DMS53 treated with DMSO at 0.1 percent for 48 hours (cell line): ENCODE measurements around the gene CAVIN3.

ENCODE experiments used
- DNase-seq: peaks from one replicate; lab custom pipeline; 2025; ENCODE audit not compliant: unreplicated experiment; lab: John Stamatoyannopoulos, UW

Gene CAVIN3, protein sequence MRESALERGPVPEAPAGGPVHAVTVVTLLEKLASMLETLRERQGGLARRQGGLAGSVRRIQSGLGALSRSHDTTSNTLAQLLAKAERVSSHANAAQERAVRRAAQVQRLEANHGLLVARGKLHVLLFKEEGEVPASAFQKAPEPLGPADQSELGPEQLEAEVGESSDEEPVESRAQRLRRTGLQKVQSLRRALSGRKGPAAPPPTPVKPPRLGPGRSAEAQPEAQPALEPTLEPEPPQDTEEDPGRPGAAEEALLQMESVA

DNA sequence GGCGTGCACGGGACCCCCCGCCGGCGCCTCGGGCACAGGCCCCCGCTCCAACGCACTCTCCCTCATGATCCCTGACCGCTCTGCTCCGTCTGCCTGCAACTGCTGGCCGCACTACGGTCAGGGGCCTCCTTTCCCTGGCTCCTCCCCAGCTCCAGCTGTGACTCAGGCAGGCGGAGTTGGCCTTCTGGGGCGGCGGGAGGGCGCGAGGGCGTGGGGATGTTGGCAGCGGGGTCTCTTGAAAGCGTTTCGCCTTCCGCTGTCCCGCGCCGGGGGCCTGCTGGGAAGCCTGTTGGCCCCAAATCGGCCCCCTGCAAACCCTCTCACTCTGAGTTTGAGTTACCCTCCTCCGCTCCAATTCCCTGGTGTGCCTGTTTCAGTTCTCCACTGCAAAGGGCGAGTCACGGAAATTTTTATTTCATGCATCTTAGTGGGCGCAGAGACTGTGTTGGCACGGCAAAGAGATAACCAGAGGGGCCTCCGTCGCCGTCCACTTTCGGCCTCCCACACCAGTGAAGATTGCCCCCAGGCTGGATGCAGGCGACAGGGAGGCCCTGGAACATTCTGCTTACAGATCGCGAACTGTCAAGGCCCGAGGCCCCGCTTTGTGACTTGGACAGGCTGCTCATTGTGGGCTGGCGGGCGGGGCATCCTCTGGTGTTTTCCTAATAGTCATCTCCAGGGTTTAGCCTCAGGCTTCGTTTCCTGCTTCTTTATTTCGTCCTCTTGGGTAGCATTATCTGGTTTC lies at the start of gene CAVIN3:
TSS of gene CAVIN3 (minus strand) at position 91 of the 745 bp plus-strand sequence. CDS start at position 66, 25 bp downstream.
- DNase-seq: peak; percentile 62

DNA sequence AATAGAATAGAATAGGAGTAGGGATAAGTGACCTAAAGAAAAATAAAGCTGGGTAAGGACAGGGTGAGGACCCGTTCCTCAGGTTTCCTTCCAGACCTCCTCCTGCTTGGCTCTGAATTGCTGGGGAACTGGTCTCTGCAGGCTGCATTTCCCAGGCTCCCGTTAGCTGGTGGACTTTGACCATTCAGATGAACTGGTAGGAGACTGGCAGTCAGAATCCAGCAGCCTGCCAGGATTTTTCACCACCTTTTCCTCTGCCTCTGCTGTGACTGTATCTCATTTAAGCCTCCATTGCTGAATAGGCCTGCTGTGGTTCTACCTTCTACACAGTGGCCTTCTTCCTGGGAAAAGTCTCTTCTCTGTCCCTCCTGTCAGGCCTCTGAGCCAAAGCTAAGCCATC lies 45.4 kb upstream of the CAVIN3 start:
- DNase-seq: peak; percentile 50

DNA sequence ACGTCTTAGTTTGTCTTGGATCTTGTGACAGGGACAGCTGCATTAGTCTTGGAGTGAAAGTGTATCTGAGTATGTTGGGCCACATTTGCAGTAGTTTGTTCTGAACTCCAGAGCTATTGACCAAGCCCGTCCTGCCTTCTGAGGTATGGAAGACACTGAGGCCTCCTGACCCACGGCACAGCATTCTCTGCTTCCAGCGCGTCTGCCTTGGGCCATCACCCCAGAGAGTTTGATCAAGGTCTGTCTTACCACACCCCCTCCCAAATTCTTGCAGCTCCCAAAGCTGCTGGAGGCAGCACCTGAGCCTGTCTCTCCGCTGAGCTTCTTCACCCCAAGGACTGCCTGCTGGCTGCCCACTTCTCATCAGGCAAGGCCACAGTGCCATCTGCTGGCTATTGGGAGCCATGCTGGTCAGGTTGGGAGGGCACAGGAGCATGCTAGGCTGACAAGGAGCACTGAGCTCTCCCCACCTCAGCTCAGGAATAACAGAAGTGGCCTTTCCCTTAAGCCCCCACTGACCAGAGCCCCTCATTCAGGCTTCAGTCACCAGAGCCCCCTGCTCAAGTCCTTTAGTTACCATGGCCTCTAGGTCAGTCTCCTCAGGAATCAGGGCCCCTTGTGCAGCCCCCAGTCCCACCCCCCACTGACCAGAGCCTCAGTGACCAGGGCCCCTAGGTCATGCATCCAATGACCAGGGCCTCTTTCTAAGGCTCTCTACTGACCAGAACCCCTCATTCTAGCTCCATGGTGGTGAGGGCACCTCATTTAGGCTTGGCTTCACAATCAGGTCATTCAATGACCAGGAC lies 42.8 kb upstream of the CAVIN3 start:
- DNase-seq: peak; percentile 91

DNA sequence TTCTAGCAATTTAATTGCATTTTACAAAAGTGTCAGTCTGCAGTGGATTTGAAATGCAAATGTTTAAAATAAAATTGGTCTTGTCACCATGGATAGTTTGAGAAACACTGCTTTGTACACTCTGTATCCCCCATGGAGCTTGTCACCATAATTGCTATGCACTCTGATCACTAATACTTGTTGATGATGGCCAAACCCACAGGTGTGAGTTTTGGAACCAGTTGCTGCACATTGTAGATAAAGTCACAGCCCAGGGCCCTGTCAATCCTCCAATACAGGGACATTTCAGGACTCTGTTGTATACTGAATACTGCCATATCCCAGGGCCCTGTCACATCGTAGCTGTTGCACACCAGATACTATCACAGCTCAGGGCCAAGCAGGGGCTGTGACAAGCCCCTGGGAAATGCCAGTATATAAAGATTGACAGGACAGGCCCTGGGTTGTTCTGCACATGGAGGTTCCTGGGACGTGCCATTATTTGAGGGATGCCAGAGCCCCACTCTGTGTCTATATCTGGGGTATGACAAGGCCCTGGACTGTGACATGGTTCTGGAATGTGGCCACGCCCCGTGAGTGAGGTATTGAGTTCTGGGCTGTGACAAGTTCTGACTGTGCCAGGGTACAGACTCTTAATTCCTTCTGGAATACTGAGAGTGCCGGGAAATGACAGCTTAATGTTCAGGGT lies 42.0 kb upstream of the CAVIN3 start:
- DNase-seq: no peak

DNA sequence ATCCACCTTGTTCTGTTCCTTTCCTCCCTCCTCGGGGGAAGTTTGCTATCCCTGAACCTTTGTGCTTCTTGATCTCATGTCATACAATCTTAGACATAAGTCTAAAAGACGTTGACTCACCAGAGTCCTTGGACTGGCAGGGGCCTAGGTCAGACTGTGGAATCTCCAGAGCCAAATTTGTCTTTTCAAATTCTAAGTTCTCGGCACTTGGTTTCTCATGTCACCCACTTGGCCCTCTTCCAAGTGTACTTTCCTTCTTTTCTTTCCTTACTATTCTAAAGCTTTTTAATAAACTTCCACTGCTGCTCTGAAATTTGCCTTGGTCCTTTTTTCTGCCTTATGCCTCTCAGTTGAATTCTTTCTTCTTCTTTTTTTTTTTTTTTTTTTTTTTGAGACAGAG lies 39.9 kb upstream of the CAVIN3 start:
- no peak for DNase-seq

DNA sequence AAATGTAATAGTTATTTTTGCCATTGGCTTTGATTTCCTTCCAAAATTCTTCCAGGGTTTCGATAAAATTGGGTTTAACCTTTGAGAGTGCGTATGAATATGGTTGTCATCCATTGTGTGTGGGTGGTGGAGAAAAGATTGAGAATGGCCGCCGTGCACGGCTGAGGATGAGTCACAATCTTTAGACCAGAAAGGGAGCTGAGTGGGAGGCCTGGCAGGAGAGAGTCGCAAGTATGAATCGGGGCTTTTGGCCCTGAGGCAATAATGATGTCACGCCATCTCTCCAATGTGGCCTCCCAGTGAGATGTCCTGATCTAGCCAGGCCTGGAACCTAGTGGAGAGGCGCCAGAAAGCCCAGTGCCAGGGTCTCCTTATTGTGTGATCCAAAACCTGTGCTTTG lies 36.9 kb upstream of the CAVIN3 start:
- no peak for DNase-seq

DNA sequence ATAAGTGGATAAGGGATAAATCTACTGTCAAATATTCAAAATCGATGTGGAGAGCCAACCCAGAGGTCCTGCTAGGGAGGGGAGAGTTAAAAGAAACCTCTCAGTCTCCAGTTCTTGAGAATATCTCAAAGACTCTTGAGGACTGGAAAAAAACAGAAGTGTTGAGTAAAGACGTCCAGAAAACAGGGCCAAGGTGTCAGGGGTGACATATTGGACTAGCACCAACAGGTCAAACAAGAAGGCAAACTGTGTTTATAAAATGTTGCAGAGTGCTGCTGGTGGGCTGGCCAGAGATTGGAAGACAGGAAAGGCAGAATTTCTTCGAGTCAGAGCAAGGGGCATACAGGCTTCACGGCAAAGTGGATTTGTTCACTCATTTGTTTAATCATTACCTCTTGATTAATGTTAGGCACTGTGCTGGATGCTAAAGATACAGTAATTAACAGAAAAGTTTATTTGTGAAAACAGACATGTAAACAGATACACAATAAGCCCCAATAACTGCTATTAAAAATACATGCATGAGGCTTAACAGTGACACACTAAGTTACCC lies 36.3 kb upstream of the CAVIN3 start:
- no peak for DNase-seq

DNA sequence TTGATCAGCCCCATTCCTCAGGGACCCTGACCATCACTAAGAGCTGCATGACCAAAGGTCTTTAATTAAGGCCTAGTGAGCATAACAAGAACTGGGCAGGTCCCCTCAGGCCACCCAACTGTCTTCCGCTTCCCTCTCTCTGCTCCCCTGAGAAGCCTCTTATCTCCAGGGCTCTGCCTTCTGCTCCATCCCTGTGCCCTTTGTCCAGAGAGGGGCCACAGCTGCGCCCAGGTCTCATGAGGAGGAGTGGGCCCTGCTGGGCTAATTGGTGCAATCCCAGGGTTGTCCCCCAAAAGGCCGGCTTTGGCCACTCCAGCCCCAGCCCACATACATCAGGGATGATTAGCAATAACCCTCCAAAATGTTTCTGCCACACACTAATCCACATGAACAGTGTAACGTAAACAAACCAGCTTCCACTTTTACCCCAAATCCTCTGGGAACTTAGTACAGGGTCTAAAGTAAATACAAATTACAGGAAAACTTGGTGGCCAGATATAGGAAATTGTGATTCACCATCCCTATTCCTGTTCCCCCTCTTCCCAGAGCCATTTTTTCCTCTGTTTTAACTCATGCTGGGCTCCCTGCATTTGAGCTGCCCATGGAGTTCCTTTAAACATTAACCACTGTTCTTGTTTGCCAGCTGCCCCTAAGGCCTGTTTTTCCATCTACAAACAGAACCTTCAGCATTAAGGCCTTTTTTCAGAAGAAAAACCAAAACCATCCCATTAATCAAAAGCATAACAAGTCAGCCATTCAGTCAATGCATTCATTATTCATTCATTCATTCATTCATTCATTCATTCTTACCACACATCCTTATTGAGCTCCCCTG lies 34.6 kb upstream of the CAVIN3 start:
- peak; percentile 11 for DNase-seq

DNA sequence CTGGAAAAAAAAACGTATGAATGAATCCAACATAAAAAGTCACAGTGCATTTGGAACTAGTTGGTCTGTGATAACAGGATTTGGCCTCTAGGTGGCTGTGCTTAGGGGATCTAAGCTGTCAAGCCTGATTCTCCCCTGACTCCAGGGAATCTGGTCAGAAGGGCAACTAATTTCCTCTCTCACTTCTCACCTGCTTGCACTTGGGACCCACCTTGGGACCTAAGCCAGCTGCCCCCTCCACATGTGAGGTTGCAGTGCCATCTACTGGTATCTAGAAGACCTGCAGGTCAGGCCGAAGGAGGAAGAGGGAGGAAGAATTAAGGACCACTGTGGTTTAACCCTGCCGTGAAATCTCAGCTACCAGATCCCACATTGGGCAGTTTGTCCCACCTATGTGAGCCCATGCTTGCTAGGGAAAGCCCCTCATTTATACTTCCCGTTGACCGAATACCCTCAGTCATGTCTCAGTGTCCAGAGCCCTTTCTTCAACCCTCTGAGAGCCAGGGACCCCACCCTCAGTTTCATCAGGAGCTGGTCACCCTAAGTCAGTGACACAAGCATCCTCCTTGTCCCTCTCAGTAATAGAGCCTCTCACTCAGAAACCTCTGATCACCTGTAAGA lies 33.2 kb upstream of the CAVIN3 start:
- peak; percentile 96 for DNase-seq

DNA sequence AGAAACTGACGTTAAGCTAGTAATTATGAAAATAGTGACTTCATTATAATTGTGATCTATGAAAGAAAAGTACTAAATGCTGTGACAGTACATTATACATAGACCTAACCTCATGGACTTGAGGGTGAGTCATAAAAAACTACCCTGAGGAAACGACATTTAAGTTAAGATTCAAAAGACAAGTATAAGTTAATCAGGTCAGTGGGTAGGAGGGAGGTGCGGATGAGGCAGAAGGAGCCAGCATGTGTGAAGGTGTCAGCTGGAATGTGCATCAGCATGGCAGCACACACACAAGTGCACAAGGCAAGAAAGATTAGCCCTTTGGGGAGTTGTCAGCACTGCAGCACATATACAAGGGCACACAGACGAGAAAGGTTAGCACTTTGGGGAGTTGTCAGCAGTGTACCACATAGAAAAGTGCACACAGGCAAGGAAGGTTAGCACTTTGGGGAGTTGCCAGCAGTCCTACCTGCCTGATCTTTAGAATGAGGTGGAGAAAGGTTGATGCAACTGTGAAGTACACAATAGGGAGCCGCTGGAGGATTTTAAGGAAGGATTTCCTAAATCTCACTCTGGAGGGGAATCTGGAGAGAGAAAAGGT lies 31.6 kb upstream of the CAVIN3 start:
- no peak for DNase-seq

DNA sequence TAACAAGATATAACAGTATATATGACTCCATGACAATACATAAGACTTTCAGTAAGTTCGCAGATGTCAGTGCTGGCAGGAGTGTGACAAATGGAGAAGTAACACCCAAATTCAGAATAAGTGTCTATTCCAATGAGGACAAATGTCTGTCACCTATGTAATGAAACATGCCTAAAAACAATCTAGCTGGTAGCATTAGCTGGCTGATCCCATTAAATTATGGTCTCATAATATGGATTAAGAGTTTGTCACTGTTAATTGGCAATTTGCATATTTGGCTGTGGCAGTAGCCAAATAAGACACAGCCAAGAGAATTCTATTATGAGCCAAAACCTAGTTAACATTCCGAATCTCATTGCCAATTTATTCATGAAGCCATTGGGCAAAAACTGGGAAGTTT lies 30.2 kb upstream of the CAVIN3 start:
- no peak for DNase-seq

DNA sequence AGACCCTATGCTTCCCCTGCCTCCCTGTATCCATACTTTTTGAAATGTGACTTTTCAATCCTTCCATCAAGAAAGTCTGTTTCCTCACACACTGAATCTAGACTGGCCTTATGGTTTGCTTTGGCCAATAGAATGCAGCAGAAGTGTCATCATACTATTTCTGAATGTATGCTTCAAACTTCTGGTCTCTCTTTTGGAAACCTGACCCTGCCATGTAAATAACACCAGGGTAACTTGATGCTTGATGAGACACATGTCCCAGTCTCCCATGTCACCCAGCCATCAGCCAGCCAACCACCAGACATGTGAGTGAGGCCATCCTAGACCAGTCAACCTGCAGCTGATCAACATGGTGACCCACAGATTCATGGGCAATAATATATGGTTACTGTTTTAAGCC lies 29.7 kb upstream of the CAVIN3 start:
- DNase-seq: peak; percentile 55

DNA sequence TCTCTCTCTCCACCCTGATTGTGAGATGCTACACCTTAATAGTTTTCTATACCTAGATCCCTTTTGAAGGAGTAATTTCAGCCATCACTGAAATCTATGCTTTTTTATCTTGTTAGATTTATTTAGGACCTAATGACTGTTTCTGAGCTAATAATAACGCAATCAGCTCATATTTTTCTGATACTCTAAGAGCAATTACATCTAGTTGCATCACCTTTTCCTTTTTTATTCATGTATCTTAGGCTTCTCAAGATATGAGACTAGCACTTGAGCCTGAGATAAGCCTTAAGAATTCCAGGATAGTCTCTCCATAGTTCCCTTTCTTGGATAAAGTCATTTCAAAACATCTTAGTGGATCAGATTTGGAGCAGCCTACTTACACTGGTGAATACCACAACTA lies 25.1 kb upstream of the CAVIN3 start:
- DNase-seq: no peak

DNA sequence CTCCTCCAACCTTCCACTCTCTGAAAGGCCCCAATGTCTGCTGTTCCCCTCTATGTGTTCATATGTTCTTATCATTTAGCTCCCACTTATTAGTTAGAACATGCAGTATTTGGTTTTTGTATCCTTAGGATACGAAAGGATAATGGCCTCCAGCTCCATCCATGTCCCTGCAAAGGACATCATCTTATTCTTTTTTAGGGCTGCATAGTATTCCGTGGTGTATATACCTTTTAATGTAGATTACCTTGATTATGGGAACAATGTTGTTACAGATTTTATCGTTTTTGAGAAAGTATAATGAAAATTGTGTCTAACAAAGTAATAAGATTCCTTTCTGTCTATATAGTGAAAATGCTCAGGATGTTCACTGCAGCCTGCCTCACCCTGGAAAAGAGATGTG lies 16.0 kb upstream of the CAVIN3 start:
- DNase-seq: no peak

DNA sequence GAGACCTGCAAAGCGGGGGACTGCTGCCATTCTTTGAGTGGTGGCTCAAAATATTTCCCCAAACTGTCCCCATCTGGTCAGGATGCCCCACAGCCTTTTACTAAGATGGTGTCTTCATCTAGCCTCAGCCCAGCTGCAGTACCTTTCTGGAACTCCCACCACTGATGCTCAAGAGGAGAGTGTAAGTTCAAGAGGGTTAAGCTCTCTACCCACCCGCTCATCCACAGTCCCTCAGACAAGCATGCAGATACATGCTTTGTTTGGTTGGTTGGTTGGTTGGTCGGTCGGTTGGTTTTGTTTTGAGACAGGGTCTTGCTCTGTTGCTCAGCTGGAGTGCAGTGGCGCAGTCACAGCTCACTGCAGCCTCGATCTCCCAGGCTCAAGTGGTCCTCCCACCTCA lies 14.5 kb upstream of the CAVIN3 start:
- no peak for DNase-seq

DNA sequence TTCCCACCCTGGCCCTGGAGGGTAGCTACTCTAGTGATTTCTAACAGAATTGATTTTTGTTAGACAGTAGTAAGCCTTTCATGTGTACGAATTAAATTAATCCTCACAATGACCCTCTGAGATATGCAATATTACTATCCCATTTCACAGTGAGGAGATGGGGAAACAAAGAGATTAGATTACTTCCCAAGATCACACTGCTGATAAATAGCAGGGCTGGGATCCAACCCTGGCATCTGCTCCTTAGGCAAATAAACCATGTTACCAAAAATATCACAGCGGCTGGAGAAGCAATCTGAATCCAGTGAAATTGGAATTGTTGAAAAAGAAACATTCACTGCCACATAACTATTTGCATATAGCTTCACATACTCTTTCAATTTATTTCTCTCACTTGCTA lies 12.8 kb upstream of the CAVIN3 start:
- DNase-seq: peak; percentile 16

DNA sequence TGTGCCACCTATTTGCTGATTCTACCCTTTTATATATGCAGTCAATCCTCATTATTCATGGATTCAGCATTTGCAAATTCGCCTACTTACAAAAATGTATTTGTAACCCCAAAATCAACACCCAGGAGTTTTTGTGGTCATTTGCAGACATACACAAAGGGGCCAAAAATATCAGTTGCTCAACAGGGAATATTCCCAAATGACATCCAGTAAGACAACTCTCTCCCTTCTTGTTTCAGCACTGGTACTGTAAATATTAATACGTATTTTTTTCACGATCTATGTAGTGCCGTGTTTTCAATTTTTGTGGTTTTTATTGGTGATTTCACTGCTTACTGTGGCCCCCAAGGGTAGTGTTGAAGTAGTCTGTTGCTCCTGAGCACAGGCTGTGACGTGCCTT lies 11.8 kb upstream of the CAVIN3 start:
- DNase-seq: no peak

DNA sequence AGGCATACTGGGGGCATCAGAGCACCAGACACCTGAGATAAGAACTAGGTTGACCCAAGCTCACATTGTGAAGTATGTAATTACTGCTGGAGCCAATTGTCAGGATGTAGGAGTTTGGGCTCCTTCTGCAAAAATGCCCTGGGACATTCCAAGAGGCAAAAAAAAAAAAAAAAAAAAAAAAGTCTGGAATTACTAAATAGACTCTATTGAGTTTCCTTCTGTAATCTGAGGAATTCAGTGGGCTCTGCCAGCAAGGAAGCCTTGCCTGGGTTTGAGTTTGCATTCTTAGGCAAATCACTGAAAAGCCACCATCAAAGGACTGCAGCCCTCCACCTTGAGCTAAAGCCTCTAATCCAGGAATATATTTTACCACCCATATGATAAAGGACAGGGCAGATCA lies 8.0 kb upstream of the CAVIN3 start:
- DNase-seq: no peak

DNA sequence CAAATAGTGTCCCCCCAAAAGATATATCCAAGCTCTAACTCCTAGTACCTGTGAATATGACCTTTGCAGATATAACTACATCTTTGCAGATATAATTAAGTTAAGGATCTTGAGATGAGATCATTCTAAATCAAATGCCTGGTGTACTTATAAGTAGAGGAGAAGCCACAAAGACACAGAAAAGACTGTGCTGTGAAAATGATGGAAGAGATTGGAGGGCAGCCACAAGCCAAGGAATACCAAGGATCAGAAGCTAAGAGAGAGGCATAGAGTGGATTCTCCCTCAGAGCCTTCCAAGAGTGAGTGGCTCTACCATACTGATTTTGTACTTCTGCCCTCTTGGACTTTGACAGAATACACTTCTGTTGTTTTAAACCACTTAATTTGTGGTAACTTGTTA lies 7.5 kb upstream of the CAVIN3 start:
- DNase-seq: no peak
